T-helper 1 cell (primary cell): ENCODE results near the gene ZNF778.
"Not testable (repeated sequence)": the region's sequence is repeated elsewhere in the genome, so short reads cannot be mapped to it uniquely, and the experiment has no call there.

Experiments used
- DNase-seq, 5 donors: peaks; one replicate each; pipeline ENCODE4 v3.0.0-alpha.2; 2012 to 2020

The ZNF778 gene

GRCh38 chr16:89217138-89217387 lies 440 bp upstream of the ZNF778 start:
- DNase-seq: no peak

- no peak for DNase-seq
Observed at GRCh38 chr16:89219365-89219764, 1.9 kb downstream of the ZNF778 start.

- DNase-seq: no peak
Observed at GRCh38 chr16:89221604-89222003, 4.1 kb downstream of the ZNF778 start.

GRCh38 chr16:89222931-89223330 lies 5.4 kb downstream of the ZNF778 start:
- no peak for DNase-seq

- no peak for DNase-seq
Observed at GRCh38 chr16:89224665-89225064, 7.2 kb downstream of the ZNF778 start.

GRCh38 chr16:89230255-89230654 lies 12.8 kb downstream of the ZNF778 start:
- no peak for DNase-seq

GRCh38 chr16:89232107-89232506 lies 14.6 kb downstream of the ZNF778 start:
- no peak for DNase-seq

- no peak for DNase-seq
Observed at GRCh38 chr16:89233678-89234490, 16.4 kb downstream of the ZNF778 start.

GRCh38 chr16:89237733-89238132 lies 20.2 kb downstream of the ZNF778 start:
- DNase-seq: no peak

GRCh38 chr16:89241187-89242007 lies 23.9 kb downstream of the ZNF778 start:
- DNase-seq: peak; percentile 76 to 84 (median 81)

- DNase-seq: no peak
Observed at GRCh38 chr16:89242795-89243200, 25.3 kb downstream of the ZNF778 start.

GRCh38 chr16:89243664-89244063 lies 26.2 kb downstream of the ZNF778 start:
- no peak for DNase-seq

- DNase-seq: not testable (repeated sequence)
Observed at GRCh38 chr16:89244264-89244663, 26.8 kb downstream of the ZNF778 start.

- no peak for DNase-seq
Observed at GRCh38 chr16:89244754-89245153, 27.3 kb downstream of the ZNF778 start.

- DNase-seq: no peak
Observed at GRCh38 chr16:89246383-89246902, 28.9 kb downstream of the ZNF778 start.

- DNase-seq: peak; percentile 83 to 97 (median 95)
Observed at GRCh38 chr16:89246903-89247733, 29.6 kb downstream of the ZNF778 start.

GRCh38 chr16:89247734-89248075 lies 30.2 kb downstream of the ZNF778 start:
- not testable (repeated sequence) for DNase-seq

GRCh38 chr16:89248196-89248982 lies 30.9 kb downstream of the ZNF778 start:
- DNase-seq: no peak

GRCh38 chr16:89253548-89254287 lies 36.2 kb downstream of the ZNF778 start:
- DNase-seq: no peak

- DNase-seq: peak; percentile 52 to 76 (median 67)
Observed at GRCh38 chr16:89256651-89257254, 39.2 kb downstream of the ZNF778 start.

GRCh38 chr16:89257281-89257731 lies 39.8 kb downstream of the ZNF778 start:
- DNase-seq: no peak
